Neutrophil (primary cell): ENCODE measurements around the gene PHF14.

ENCODE experiments used
- H3K27ac ChIP-seq: fragments of 200-600 bp; sonication (generic); 2 replicates; pipeline ENCODE4 v1.5.1; 2016; ENCODE audit warnings: mild to moderate bottlenecking, moderate library complexity
- H3K27me3 ChIP-seq: fragments of 200-600 bp; sonication (generic); 2 replicates; pipeline ENCODE4 v1.6.0; 2016; ENCODE audit warnings: mild to moderate bottlenecking
- H3K36me3 ChIP-seq: fragments of 200-600 bp; sonication (generic); 2 replicates; pipeline ENCODE4 v1.5.1; 2017
- H3K4me1 ChIP-seq, 2 experiments: fragments of 200-600 bp in 1 of 2; sonication (generic) in 1 of 2; 1 replicate in 1 of 2; 2 replicates in 1 of 2; pipeline versions ENCODE4 v1.5.1 to v1.6.1; 2013 to 2016; ENCODE audit warnings: low read depth in 1 of 2, low read length in 1 of 2, mild to moderate bottlenecking in 1 of 2, moderate library complexity in 1 of 2; ENCODE audit not compliant: control insufficient read depth in 1 of 2, insufficient read depth in 1 of 2
- H3K4me3 ChIP-seq, 2 experiments: fragments of 200-600 bp in 1 of 2; sonication (generic) in 1 of 2; 1 replicate in 1 of 2; 2 replicates in 1 of 2; pipeline ENCODE4 v1.5.1; 2013 to 2016; ENCODE audit warnings: low read depth in 1 of 2, low read length in 1 of 2, mild to moderate bottlenecking in 1 of 2, moderate library complexity in 1 of 2
- H3K9me3 ChIP-seq: fragments of 200-600 bp; sonication (generic); 2 replicates; pipeline ENCODE4 v1.5.1; 2016
- TF ChIP-seq, protein P1 (sequence below): fragments of 200-600 bp; sonication (generic); IDR thresholded peaks from 2 replicates; pipeline ENCODE4 v1.5.1; 2016; ENCODE audit warnings: antibody characterized with exemption

PHF14 gene

DNA sequence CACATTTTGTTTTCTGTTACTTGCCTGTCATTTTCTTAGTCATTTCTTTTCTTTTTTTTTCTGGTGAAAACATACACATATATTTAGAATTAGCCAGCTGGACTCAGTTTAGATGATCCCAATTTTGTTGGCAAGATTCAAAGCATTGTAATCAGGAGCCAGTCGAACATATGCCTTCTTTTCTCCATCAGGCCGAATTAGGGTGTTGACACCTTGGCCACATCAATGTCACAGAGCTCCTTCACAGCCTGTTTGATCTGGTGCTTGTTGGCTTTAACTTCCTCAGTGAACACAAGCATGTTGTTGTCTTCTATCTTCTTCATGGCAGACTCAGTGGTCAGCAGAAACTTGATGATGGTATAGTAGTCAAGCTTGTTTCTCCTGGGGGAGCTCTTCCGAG, 32.6 kb downstream of the PHF14 start:
- no peaks in the 10 kb centered on the region for H3K27me3 ChIP-seq
- H3K4me1 ChIP-seq = no peaks in the 10 kb centered on the region
- no peaks in the 10 kb centered on the region for H3K9me3 ChIP-seq
- TF ChIP-seq, protein P1, sequence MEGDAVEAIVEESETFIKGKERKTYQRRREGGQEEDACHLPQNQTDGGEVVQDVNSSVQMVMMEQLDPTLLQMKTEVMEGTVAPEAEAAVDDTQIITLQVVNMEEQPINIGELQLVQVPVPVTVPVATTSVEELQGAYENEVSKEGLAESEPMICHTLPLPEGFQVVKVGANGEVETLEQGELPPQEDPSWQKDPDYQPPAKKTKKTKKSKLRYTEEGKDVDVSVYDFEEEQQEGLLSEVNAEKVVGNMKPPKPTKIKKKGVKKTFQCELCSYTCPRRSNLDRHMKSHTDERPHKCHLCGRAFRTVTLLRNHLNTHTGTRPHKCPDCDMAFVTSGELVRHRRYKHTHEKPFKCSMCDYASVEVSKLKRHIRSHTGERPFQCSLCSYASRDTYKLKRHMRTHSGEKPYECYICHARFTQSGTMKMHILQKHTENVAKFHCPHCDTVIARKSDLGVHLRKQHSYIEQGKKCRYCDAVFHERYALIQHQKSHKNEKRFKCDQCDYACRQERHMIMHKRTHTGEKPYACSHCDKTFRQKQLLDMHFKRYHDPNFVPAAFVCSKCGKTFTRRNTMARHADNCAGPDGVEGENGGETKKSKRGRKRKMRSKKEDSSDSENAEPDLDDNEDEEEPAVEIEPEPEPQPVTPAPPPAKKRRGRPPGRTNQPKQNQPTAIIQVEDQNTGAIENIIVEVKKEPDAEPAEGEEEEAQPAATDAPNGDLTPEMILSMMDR = no peak
- no peaks in the 10 kb centered on the region for H3K36me3 ChIP-seq
- no peak overlapping the region for H3K4me3 ChIP-seq
- no peak overlapping the region for H3K27ac ChIP-seq

DNA sequence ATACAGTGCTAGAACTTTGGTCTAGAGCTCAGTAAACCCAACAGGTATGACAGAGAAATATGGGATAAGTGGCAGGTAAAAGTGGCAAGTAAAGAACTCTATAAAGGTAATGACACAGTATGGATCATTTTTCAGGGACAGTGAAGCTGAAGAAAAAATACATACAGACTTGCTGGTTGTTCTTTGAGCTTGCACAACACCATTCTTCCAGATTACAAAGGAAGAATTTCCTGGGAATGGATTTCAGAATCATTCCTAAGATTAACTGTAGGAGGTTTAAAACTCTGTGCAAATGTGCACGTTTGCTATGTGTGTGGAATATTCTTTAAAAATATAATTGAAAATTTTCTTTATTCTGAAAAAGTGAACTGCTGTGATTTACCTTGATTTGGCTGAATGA, 36.0 kb downstream of the PHF14 start:
- no peaks in the 10 kb centered on the region for H3K36me3 ChIP-seq
- H3K27me3 ChIP-seq = no peaks in the 10 kb centered on the region
- no peak overlapping the region for H3K4me3 ChIP-seq
- H3K27ac ChIP-seq = no peak overlapping the region
- H3K4me1 ChIP-seq = no peaks in the 10 kb centered on the region
- TF ChIP-seq, protein P1 = no peak
- no peaks in the 10 kb centered on the region for H3K9me3 ChIP-seq

DNA sequence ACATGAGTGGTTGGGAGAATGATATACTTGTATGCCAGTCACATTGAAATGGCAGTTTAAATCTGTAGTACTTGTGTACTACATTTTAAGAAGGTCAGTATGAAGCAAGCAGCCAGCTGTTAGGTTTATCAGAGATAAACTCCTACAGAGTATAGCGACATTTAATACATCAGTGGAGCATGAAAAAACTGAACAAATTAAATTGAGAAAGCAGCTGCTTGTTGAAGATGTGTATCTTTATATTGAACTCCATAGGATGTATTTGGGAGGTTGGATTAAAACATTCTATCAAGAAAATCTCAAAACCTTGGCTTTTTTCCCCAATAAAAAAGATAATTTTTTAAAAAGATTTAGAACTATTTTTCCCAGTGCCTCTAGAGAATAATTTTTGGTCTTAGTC, 47.8 kb downstream of the PHF14 start:
- TF ChIP-seq, protein P1 = no peak
- no peak overlapping the region for H3K27ac ChIP-seq
- no peaks in the 10 kb centered on the region for H3K36me3 ChIP-seq
- no peaks in the 10 kb centered on the region for H3K9me3 ChIP-seq
- H3K4me1 ChIP-seq = no peaks in the 10 kb centered on the region
- H3K27me3 ChIP-seq = no peaks in the 10 kb centered on the region
- no peak overlapping the region for H3K4me3 ChIP-seq

DNA sequence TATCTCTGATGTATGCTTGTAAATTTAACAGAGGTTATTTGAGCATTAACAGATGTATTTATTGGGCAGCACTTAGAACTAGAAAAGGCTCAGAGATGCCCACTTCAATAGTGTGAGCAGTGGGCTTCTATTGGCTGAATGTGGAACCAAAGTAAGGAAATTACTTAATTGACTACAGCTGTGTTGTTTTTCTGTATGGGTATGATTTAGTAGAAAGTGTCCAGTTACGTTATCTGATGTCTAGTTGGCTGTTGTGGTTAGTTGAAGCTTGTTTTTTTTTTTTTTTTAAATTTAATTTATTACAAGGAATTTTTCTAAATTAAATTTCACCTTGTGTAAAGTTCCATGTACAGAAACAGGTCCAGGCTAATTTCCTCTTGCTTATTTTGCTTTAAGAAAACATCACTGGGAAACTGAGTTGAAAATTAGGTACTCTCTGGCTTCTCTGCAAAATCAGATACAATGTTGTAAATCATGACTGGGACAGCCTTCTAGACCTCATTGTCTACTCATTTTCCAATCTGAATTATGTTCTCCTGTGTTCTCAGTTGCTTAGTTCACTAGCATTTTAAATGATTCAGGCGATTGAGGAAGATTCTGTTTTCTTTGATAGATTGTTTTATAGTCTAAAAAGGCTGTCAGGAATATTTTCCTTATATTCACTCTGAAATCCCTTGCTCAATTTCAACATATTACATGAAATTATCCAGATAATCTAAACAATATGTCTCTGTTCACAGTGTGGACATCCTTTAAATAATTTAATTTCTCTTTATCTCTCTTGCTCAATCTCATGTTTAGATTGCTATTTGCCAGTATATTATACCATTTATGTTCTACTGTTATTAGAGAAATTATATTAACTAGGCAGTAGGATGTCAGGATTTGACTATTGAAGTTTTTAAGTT, 53.0 kb downstream of the PHF14 start:
- TF ChIP-seq, protein P1 = no peak
- no peaks in the 10 kb centered on the region for H3K9me3 ChIP-seq

DNA sequence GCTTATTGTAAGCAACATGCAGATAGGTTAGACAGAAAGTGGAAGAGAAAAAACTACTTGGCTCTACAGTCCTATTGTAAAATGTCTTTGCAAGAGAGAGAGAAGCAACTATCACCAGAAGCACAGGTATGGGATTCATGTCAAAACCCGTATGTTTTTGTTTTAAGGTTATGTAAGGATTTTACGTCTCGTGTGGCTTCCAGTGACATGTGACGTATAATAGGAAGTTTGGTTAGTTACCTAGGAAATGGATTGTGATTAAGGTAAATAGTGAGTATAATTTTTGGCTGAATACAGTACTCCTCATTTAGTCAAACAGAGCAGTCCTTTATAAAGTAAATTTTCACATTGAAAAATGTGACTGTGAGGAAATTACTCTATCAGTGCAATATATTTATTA, 62.0 kb downstream of the PHF14 start:
- no peaks in the 10 kb centered on the region for H3K27me3 ChIP-seq
- H3K27ac ChIP-seq = no peak overlapping the region
- H3K36me3 ChIP-seq = peaks cover 5% of the 10 kb centered on the region
- TF ChIP-seq, protein P1 = no peak
- H3K4me3 ChIP-seq = no peak overlapping the region
- H3K4me1 ChIP-seq = no peaks in the 10 kb centered on the region
- no peaks in the 10 kb centered on the region for H3K9me3 ChIP-seq

More for the DNA sequence above, 53.0 kb downstream of the PHF14 start:
- Histone ChIP-seq H3K4me1 (no peaks in the 10 kb centered on the region), H3K4me3 (no peak overlapping the region), H3K27me3 (no peaks in the 10 kb centered on the region), H3K27ac (no peak overlapping the region), H3K36me3 (no peaks in the 10 kb centered on the region)
